Sigmoid colon (tissue), 4 donors: ENCODE data around the gene RAB43.

ENCODE experiments used
- CTCF ChIP-seq, 4 experiments: fragments of 450-650 bp in 3 of 4; fragments of 200-600 bp in 1 of 4; IDR thresholded peaks; one replicate each; pipeline ENCODE4 v1.5.1; 2016 to 2019; ENCODE audit warnings: antibody characterized with exemption in 4 of 4, mild to moderate bottlenecking in 3 of 4, moderate library complexity in 2 of 4
- POLR2A ChIP-seq, 2 donors: fragments of 450-650 bp; IDR thresholded peaks; one replicate each; pipeline ENCODE4 v1.6.1; 2016; ENCODE audit warnings: antibody characterized with exemption in 2 of 2, mild to moderate bottlenecking in 2 of 2, moderate library complexity in 2 of 2
- POLR2AphosphoS5 ChIP-seq, 4 donors: sonication (generic); formaldehyde crosslinking; IDR thresholded peaks; one replicate each; pipeline ENCODE4 v1.6.1; 2017; ENCODE audit warnings: antibody characterized with exemption in 4 of 4

GRCh38 chr3:129161860-129162271 is 40.3 kb upstream of the RAB43 start:
- no peak for TF ChIP-seq CTCF (IDR thresholded peaks at IDR 0.05)
- no peak for TF ChIP-seq POLR2A (IDR thresholded peaks at IDR 0.05)
- TF ChIP-seq POLR2AphosphoS5 (IDR thresholded peaks at IDR 0.05) = peak in 1 of 4 donors; percentile 8
